DND-41 (cell line): ENCODE measurements around the gene SEC16A.

Experiments
- ATAC-seq: fragments of 200-7000 bp; cut with Tn5 transposase; 3 replicates; pipeline ENCODE4 v1.9.1; 2021; ENCODE audit warnings: low read depth; ENCODE audit not compliant: insufficient read depth
- DNase-seq: peaks from one replicate; pipeline ENCODE4 v3.0.0-alpha.2; 2020
- H2AFZ ChIP-seq: 2 replicates; pipeline ENCODE4 v1.6.0; 2012; ENCODE audit warnings: low read depth, low read length
- H3K27ac ChIP-seq: 2 replicates; pipeline ENCODE4 v1.5.1; 2012; ENCODE audit warnings: low read length, inconsistent platforms
- H3K27me3 ChIP-seq: fragments of 200-600 bp; sonication (generic); 2 replicates; pipeline ENCODE4 v1.6.0; 2012; ENCODE audit warnings: low read length, mild to moderate bottlenecking, inconsistent platforms; ENCODE audit not compliant: insufficient read depth, poor library complexity
- H3K36me3 ChIP-seq: 2 replicates; pipeline ENCODE4 v1.5.1; 2012; ENCODE audit warnings: low read length, inconsistent platforms; ENCODE audit not compliant: insufficient read depth
- H3K4me1 ChIP-seq: 2 replicates; pipeline ENCODE4 v1.5.1; 2012; ENCODE audit warnings: mild to moderate bottlenecking, low read length; ENCODE audit not compliant: insufficient read depth
- H3K4me2 ChIP-seq: 2 replicates; pipeline ENCODE4 v1.6.0; 2012; ENCODE audit warnings: mild to moderate bottlenecking, moderate library complexity, low read length, inconsistent platforms; ENCODE audit not compliant: insufficient read depth
- H3K4me3 ChIP-seq, 2 experiments: fragments of 200-600 bp in 1 of 2; shearing (Covaris generic) in 1 of 2; 2 replicates each; pipeline ENCODE4 v1.5.1; 2012 to 2016; ENCODE audit warnings: inconsistent platforms in 2 of 2, low read length in 2 of 2, mild to moderate bottlenecking in 2 of 2, low read depth in 1 of 2, moderate library complexity in 1 of 2
- H3K79me2 ChIP-seq: 2 replicates; pipeline ENCODE4 v1.6.0; 2012; ENCODE audit warnings: low read length, inconsistent platforms; ENCODE audit not compliant: insufficient read depth
- H3K9ac ChIP-seq: 2 replicates; pipeline ENCODE4 v1.6.0; 2012; ENCODE audit warnings: low read depth, mild to moderate bottlenecking, inconsistent platforms, low read length, moderate library complexity
- H3K9me3 ChIP-seq: 2 replicates; pipeline ENCODE4 v1.5.1; 2012; ENCODE audit warnings: low read length, moderate library complexity, mild to moderate bottlenecking, inconsistent platforms; ENCODE audit not compliant: insufficient read depth, severe bottlenecking
- H4K20me1 ChIP-seq: 2 replicates; pipeline ENCODE4 v1.6.0; 2012; ENCODE audit warnings: low read length; ENCODE audit not compliant: insufficient read depth
- EZH2 ChIP-seq: IDR thresholded peaks from 3 replicates; pipeline ENCODE4 v1.6.1; 2012; ENCODE audit warnings: borderline replicate concordance, low read depth, mild to moderate bottlenecking, moderate library complexity, low read length, inconsistent platforms; ENCODE audit not compliant: severe bottlenecking
- TF ChIP-seq, protein P1 (sequence below): IDR thresholded peaks from 2 replicates; pipeline ENCODE4 v1.5.1; 2012; ENCODE audit warnings: borderline replicate concordance, low read length, moderate library complexity, mild to moderate bottlenecking; ENCODE audit not compliant: poor library complexity, severe bottlenecking; ENCODE audit errors: extremely low read depth

The SEC16A gene

DNA sequence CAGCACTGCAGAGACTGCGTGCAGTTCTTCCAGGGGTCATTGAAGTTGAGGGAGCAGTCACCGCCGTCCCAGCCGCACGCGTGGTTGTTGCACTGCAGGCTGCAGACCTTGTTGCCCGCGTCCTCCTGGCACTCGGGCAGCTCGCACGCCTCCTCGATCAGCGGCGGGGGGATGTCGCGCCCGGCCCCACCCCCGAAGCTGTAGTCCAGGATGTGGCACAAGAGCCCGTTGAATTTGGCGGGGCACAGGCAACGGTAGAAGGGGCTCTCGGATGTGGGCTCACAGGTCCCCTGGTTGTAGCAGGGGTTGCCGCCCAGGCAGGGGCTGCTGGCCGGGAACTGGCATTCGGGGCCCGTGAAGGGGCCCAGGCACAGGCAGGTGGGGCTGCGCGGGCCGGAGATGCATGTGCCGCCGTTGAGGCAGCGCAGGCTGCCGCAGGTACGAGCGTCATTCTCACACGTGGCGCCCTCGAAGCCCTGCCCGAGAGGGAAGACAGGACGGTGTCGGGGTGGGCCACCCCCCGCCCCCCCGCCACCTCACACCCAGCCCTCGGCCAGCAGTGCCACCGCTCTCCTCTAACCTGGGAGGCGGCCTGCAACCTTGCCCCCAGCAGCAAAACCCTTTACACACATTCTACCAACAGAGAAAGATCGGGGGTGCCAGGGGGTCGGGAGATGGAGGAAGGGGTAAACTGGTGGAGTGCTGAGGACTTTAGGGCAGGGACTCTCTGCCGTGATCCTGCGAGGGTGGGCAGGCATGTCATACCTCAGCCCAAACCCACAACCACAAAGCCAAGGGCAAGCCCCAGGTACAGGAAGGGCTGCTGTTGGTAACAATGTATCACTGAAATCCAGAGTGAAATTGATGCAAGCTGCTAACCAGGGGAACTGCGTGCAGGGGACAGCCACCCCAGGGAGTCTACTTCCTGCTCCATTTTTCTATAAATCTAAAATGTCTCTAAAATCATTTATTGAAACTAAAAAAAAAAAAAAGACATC lies 22.9 kb upstream of the SEC16A start:
- no peak for TF ChIP-seq EZH2
- TF ChIP-seq, protein P1, sequence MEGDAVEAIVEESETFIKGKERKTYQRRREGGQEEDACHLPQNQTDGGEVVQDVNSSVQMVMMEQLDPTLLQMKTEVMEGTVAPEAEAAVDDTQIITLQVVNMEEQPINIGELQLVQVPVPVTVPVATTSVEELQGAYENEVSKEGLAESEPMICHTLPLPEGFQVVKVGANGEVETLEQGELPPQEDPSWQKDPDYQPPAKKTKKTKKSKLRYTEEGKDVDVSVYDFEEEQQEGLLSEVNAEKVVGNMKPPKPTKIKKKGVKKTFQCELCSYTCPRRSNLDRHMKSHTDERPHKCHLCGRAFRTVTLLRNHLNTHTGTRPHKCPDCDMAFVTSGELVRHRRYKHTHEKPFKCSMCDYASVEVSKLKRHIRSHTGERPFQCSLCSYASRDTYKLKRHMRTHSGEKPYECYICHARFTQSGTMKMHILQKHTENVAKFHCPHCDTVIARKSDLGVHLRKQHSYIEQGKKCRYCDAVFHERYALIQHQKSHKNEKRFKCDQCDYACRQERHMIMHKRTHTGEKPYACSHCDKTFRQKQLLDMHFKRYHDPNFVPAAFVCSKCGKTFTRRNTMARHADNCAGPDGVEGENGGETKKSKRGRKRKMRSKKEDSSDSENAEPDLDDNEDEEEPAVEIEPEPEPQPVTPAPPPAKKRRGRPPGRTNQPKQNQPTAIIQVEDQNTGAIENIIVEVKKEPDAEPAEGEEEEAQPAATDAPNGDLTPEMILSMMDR = no peak
- H3K79me2 ChIP-seq = peaks cover 45% of the 10 kb centered on the region; the same call in 1 of the 2 replicates
- no peaks in the 10 kb centered on the region for H3K9me3 ChIP-seq
- H3K9ac ChIP-seq = no peak overlapping the region
- ATAC-seq = no peak
- no peaks in the 10 kb centered on the region for H3K4me1 ChIP-seq
- no peak overlapping the region for H2AFZ ChIP-seq
- peaks cover 99% of the 10 kb centered on the region for H3K36me3 ChIP-seq
- H4K20me1 ChIP-seq = peaks cover 69% of the 10 kb centered on the region
- H3K4me3 ChIP-seq = no peak overlapping the region
- H3K4me2 ChIP-seq = no peak overlapping the region
- H3K27me3 ChIP-seq = no peaks in the 10 kb centered on the region
- no peak for DNase-seq
- H3K27ac ChIP-seq = no peak overlapping the region

DNA sequence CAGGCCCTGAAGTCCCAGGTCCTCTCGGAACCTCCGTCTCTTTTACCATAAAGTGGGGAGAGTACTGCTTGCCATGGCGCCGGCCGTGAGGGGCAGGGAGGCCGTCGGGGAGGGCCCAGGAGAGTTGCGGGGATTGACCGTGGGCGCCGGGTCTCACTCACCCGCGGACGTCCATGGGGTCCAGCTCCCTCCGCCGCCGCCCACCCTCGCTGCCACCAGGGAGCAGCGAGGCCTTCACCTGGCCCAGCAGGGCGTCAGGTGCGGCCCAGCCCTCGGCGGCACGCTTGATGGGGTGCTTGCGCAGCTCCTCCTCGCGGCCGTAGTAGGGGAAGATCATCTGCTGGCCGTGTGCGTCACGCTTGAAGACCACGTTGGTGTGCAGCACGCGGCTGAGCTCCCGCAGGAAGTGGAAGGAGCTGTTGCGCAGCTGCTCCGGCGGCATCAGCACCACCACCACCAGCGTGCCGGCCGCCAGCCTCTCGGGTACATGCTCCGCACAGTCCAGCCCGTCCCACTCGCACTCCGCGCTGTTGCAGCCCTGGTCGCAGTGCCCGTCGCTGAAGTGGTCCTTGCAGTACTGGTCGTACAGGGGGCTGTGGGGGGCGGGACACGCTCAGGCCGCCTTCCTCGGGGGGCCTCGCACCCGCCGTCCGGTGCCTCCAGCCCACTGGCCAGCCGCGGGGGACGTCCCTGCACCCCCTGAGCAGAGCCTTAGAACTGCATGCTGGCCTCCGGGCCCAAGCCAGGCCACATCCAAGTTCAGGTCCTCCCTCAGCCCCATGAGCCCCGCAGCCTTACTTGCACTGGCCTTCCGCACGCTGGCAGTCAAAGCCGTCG lies 21.9 kb upstream of the SEC16A start:
- no peak for TF ChIP-seq EZH2
- TF ChIP-seq, protein P1 = no peak
- Histone ChIP-seq H3K36me3 (peaks cover 99% of the 10 kb centered on the region), H2AFZ (no peak overlapping the region), H3K27ac (no peak overlapping the region), H3K4me1 (no peaks in the 10 kb centered on the region), H3K4me3 (no peak overlapping the region), H3K9me3 (no peaks in the 10 kb centered on the region), H3K27me3 (no peaks in the 10 kb centered on the region), H3K79me2 (peaks cover 40% of the 10 kb centered on the region; the same call in 1 of the 2 replicates), H4K20me1 (peaks cover 75% of the 10 kb centered on the region), H3K4me2 (no peak overlapping the region), H3K9ac (no peak overlapping the region)
- ATAC-seq (no peak), DNase-seq (no peak)

DNA sequence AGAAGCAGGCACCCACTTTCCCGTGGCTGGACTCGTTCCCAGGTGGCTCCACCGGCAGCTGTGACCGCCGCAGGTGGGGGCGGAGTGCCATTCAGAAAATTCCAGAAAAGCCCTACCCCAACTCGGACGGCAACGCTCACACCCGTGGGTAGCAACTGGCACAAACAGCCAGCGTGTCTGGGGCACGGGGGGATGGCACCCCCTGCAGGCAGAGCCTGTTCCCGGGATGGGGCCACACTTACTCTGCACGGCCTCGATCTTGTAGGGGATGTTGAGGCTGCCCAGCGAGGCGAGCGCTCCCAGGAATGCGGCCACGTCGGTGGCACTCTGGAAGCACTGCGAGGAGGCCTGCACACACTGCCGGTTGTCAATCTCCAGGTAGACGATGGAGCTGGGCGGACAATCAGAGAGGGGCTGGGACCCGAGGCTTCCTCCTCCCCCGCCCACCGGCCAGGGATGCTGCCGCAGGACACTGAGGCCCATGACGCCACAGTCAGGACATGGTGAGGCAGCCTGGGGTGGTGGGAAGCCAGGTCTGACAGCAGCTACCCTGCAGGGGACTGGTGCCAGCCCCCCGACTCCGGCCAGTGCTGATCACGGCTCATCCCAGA lies 20.2 kb upstream of the SEC16A start:
- Histone ChIP-seq H4K20me1 (peaks cover 79% of the 10 kb centered on the region), H3K36me3 (peaks cover 99% of the 10 kb centered on the region)

More for the DNA sequence above, 20.2 kb upstream of the SEC16A start:
- ATAC-seq (no peak), DNase-seq (no peak)
- H3K4me1 ChIP-seq = no peaks in the 10 kb centered on the region
- H3K4me2 ChIP-seq = no peak overlapping the region
- TF ChIP-seq EZH2 = no peak
- TF ChIP-seq, protein P1 = peak; percentile 32
- no peak overlapping the region for H3K27ac ChIP-seq
- no peak overlapping the region for H2AFZ ChIP-seq
- no peaks in the 10 kb centered on the region for H3K27me3 ChIP-seq
- H3K4me3 ChIP-seq = no peak overlapping the region
- H3K9me3 ChIP-seq = no peaks in the 10 kb centered on the region
- peaks cover 42% of the 10 kb centered on the region; the same call in 1 of the 2 replicates for H3K79me2 ChIP-seq
- no peak overlapping the region for H3K9ac ChIP-seq
